SHP77 (cell line): ENCODE results near the gene TTC38.
A peak's percentile ranks its signal among the peaks of the same experiment; 100 is the strongest.

ENCODE experiments used
- DNase-seq, 2 experiments: peaks; one replicate each; lab custom pipeline; 2025; lab: John Stamatoyannopoulos, UW

Gene TTC38

DNA sequence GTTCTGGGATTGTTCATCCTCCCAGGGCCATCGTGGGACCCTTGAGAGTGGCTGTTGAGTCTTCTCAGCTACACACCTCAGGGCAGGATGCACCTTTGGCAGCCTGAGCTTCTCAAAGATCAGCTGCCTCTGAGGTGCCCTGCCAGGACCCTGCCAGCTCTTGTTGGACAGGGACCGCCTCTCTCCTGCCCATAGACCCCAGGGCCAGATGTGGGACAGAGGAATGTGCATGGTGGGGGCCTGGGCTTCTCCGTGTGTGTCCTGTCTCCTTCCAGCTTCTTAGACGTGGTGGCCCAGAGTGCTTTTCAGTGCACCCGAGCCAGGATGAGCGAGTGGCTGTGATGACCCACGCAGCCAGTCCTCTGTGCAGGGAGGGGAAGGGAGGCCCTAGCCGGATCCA, 61.8 kb downstream of the TTC38 start:
- DNase-seq, result no peak

DNA sequence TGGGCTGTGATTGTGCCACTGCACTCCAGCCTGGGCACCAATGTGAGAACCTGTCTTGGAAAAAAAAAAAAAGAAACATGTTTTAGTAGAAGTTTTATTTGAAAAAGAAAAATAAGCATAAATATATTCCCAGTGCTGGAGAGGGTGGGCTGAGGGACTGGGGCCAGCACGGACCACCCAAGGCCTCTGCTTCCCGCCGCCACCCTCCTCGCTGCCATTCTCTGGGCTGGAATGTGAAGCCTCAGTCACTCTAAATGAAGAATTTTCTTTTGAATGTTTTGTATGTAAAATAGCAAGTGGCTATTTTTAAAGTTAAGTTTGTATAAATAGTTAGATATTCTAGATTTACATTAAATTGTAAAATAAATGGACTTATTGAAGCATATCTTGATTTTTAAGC, 62.6 kb downstream of the TTC38 start:
- DNase-seq, result no peak

DNA sequence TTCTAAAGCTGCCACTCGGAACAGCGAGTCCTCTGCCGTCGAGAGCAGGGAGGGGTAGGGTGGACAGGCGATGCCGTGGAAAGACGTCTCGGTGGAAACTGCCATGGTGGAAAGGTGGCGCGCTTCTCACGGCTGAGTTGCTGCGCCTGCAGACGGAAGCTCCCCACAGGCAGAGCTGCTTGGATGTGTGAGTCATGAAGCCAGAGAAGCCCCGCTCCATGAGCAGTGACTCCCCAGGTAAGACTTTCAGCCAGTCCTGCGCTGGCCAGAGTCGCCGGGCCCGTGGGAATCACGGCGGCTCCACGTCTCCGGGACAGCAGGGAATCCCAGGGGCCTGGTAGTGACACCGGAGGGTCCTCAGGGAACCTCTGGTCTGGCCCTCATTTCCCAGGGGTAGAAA, 63.7 kb downstream of the TTC38 start:
- no peak for DNase-seq

DNA sequence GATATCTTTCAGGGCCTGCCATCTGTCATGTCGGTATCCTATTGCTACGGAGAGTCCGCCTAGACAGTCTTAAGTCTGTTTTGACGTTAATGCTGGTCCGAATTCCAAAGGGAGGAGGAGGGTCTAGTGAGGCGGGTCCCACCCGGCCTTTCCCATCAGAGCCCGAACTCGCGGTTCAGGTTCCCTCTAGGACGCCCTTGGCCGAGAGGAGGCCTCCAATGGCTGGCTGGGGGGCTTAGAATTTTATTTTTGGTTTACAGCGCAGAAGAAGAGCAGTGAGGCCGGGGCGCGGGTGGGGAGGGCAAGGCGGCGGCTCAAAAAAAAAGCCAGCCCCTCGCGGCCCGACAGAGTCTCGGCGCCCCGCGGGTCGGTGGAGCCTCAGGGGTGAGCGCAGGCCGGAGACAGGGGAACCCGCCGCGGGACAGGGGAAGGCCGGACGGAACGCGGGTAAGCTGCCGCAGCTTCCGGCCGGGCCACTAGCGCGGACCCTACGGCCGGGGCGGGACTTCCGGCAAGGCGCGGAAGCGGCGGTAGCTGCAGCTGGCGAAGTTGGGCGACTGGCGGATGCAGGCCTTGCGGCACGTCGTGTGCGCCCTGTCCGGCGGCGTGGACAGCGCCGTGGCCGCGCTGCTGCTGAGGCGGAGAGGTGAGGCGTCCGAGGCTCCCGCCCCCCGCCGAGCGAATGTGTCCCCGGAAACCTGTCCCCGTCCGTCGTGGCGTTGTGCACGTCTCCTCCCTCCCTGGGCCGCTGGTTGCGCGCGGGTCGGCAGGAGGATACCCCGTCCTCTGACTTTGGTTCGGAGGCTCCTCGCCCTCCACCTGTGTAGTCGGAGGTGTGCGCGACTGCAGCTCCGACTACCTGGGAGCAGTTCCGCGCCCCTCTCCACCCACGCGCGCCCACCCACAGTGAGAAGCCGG, 67.7 kb downstream of the TTC38 start, which contains the start of gene TRMU:
Gene TRMU (plus strand): TSS at position 514 of the 918 bp plus-strand sequence. CDS start 51 bp downstream, at position 565.
- DNase-seq, result peak; percentile 78 to 92

DNA sequence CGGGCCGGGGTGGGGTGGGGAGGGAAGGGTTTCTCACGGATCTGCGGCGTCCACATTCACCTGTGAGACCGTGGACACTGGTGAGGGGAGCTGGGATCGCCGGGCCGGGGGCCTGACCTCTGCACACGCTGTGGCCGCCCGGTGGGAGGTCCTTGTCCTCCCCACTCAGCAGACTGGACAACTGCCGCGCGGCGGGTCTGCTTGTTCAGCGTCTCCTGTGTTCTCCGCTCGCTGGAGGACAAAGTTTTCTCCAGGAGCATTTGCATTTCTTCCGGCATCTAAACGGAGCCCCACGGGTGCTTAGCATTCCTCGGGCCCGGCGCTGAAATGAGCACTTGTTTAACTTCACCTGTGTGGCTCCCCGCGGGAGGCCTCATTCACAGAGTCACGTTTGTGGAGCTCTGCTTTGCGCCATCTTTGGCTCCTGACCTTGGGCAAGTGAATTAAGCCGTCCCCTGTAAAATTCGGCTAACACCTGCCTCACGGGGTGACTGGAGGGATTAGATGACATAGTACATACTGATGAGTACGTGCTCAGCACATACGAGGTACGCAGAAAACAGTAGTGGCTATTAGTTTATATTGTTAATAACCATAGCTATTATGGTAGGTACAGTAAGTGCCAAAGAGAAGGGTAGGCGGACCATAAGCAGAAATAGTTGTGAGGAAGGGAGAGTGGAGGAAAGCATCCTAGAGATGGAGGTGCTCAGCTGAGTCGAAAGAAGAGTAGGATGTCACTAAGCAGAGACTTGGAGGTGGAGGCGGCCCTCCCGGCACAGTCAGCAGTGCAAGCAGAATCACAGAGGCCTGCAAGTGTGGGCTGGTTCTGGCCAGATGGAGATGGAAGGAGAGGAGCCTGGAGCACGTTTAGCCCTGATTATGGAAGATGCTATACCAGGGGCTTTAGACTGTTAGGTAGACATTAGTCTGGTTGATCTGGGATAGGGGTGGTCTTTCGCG, 68.6 kb downstream of the TTC38 start:
- DNase-seq, result no peak

DNA sequence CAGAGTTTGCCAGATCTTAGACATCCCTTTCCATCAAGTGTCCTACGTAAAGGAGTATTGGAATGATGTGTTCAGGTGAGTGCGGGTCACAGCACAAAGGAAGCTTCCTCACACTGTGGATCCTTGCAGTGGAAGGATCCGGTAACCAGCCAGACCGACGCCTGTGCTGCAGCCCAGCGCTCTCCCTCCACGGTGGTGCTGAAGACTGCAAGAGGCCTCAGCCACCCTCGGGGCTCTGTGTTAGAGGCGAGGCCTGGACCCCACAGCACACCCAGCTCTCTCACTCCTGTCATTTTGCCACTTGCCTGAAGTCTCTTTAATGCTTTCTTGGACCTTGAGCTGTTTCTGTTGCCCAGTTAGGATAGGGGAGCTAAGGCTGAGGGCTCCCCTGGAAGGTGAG, 70.1 kb downstream of the TTC38 start:
- no peak for DNase-seq

DNA sequence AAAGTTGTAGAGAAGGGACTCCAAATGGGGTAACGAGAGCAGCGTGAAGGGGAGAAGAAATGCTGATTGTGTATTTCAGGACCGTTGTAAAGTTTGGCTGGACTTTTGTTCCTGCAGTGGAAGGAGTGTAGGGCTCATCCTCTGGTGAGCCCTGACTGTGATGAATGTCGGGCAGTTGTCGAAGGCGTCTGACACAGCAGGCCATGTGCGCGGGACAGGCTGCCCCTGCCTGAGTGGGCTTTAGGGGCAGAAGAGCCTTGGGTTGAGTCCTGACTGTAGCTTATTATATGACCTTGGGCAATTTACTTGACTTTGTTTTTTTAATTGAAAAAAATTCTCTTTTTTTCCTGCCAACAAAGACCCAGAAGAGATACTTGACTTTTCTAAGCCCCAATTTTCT, 70.8 kb downstream of the TTC38 start:
- DNase-seq, result no peak

DNA sequence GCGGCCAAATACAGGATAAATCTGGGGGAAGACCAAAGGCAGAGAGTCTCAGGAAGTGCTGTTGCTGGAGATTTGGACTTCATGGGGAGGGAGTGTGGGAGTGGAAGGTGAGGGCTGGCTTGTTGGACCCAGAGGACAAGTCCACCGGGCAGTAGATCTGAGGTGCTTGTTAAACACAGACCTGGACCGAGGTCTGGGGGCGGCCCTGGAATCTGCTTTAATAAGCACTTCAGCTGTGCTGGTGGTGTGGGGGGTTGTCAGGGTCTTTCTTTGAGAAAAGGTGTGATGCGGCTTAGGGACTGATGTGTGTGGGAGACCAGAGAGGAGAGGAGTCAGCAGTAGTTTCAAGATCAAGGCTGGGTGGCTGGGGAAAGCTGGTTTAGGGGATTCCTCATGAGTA, 72.1 kb downstream of the TTC38 start:
- DNase-seq, result no peak

DNA sequence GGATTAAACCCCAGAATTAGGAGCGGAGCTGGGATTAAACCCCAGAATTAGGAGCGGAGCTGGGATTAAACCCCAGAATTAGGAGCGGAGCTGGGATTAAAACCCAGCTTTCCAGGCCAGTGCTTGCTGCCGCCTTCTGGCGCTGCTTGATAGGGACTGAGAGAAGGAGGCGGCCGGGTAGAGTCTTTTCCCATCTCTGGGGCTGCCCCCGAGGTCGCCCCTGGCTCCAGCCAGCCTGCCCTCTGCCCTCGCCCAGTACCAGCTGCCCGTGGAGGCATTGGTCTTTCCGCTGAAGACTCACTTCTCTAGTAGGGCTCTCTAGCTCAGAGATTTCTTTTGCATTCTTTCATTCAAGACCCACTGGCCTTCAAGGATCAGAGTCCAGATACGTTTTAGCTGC, 72.9 kb downstream of the TTC38 start:
- no peak for DNase-seq
